Astrocyte (in vitro differentiated cells and primary cell): Measurements from ENCODE around the gene CHCHD3. TPM values are rescaled to one million over a fixed set of nuclear protein-coding genes. Genes with fewer than 3 reads are reported as not detected.

Experiments
- DNase-seq: peaks from one replicate; pipeline ENCODE4 v3.0.0-alpha.2; 2010; ENCODE audit warnings: low read depth
- FAIRE-seq: peaks from 2 replicates; lab custom pipeline; 2011; peaks lifted over from hg19 to GRCh38; lab: Jason Lieb, UNC
- H2AFZ ChIP-seq: 2 replicates; pipeline ENCODE4 v1.6.0; 2012; ENCODE audit warnings: low read depth, low read length, inconsistent platforms
- H3K27ac ChIP-seq: 2 replicates; pipeline ENCODE4 v1.5.1; 2011; ENCODE audit warnings: low read depth, low read length, inconsistent platforms
- H3K27me3 ChIP-seq: 2 replicates; pipeline ENCODE4 v1.6.0; 2011; ENCODE audit warnings: low read length, inconsistent platforms; ENCODE audit not compliant: insufficient read depth
- H3K36me3 ChIP-seq: 2 replicates; pipeline ENCODE4 v1.5.1; 2011; ENCODE audit warnings: low read length, inconsistent platforms; ENCODE audit not compliant: insufficient read depth
- H3K4me1 ChIP-seq: 2 replicates; pipeline ENCODE4 v1.5.1; 2011; ENCODE audit warnings: low read length, inconsistent platforms; ENCODE audit not compliant: insufficient read depth
- H3K4me2 ChIP-seq: 2 replicates; pipeline ENCODE4 v1.6.0; 2012; ENCODE audit warnings: low read length, inconsistent platforms
- H3K4me3 ChIP-seq: 2 replicates; pipeline ENCODE4 v1.5.1; 2011; ENCODE audit warnings: low read depth, mild to moderate bottlenecking, low read length, inconsistent platforms; ENCODE audit not compliant: insufficient read depth
- H3K79me2 ChIP-seq: 2 replicates; pipeline ENCODE4 v1.6.0; 2012; ENCODE audit warnings: mild to moderate bottlenecking, low read length, inconsistent platforms; ENCODE audit not compliant: insufficient read depth
- H3K9ac ChIP-seq: 2 replicates; pipeline ENCODE4 v1.6.0; 2012; ENCODE audit warnings: mild to moderate bottlenecking, low read length, inconsistent platforms
- H3K9me3 ChIP-seq: 2 replicates; pipeline ENCODE4 v1.5.1; 2012; ENCODE audit warnings: low read depth, mild to moderate bottlenecking, low read length, inconsistent platforms; ENCODE audit not compliant: insufficient read depth
- H4K20me1 ChIP-seq: 2 replicates; pipeline ENCODE4 v1.6.0; 2012; ENCODE audit warnings: low read length, inconsistent platforms; ENCODE audit not compliant: insufficient read depth
- H3K27ac Mint-ChIP-seq: one replicate; pipeline ENCODE4 v1.8.0; 2021; ENCODE audit warnings: mild to moderate bottlenecking, mixed read lengths; ENCODE audit not compliant: unreplicated experiment
- H3K27me3 Mint-ChIP-seq: one replicate; pipeline ENCODE4 v1.8.0; 2021; ENCODE audit warnings: low read depth, mixed read lengths; ENCODE audit not compliant: unreplicated experiment
- H3K36me3 Mint-ChIP-seq: one replicate; pipeline ENCODE4 v1.8.0; 2021; ENCODE audit warnings: low read depth, mixed read lengths; ENCODE audit not compliant: unreplicated experiment
- H3K4me1 Mint-ChIP-seq: one replicate; pipeline ENCODE4 v1.8.0; 2021; ENCODE audit warnings: low read depth, mixed read lengths; ENCODE audit not compliant: unreplicated experiment
- H3K4me3 Mint-ChIP-seq: one replicate; pipeline ENCODE4 v1.8.0; 2021; ENCODE audit warnings: mild to moderate bottlenecking, moderate library complexity, mixed read lengths; ENCODE audit not compliant: unreplicated experiment
- H3K9me3 Mint-ChIP-seq: one replicate; pipeline ENCODE4 v1.8.0; 2021; ENCODE audit warnings: mild to moderate bottlenecking, mixed read lengths; ENCODE audit not compliant: unreplicated experiment
- EZH2 ChIP-seq: IDR thresholded peaks from 2 replicates; pipeline ENCODE4 v1.6.1; 2012; ENCODE audit warnings: mild to moderate bottlenecking, low read length, inconsistent platforms; ENCODE audit not compliant: insufficient read depth
- total RNA-seq: library from RNA; stranded (reverse); gene quantifications from 2 replicates; pipeline ENCODE4 v1.2.1, GENCODE V29; 2021
- TF ChIP-seq, protein P1 (sequence below): IDR thresholded peaks from 2 replicates; pipeline ENCODE4 v1.5.1; 2011; ENCODE audit warnings: low read depth, mild to moderate bottlenecking, inconsistent platforms, low read length, moderate library complexity; ENCODE audit not compliant: insufficient read depth

Gene CHCHD3
- total RNA-seq, 1 donor from 2014 or later, result 63.1 TPM

DNA sequence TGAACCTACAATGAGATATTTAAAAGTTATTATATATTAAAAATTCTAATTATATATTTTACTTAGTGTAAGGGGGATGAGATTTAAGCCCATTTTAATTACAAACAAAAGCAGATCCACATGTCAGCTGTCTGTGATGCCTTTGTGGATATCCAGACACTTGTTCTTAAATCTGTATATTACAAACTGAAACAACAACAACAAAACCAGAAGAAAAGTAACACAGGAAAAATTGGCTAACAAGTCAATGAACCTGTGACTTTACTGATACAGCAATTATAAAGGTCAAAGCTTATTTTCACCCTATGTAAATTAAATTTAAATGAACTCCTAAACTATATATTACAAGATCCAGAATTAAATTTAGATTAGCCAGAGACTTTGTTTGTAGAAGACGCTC lies 222.7 kb downstream of the CHCHD3 start:
- Mint-ChIP-seq H3K4me1 (no peaks in the 10 kb centered on the region), H3K36me3 (peaks cover 11% of the 10 kb centered on the region), H3K9me3 (peaks cover 5% of the 10 kb centered on the region), H3K27ac (no peak overlapping the region), H3K4me3 (no peak overlapping the region), H3K27me3 (no peaks in the 10 kb centered on the region)
- no peaks in the 10 kb centered on the region for H3K27me3 ChIP-seq
- H3K4me2 ChIP-seq, result no peak overlapping the region
- no peak for FAIRE-seq
- no peak for TF ChIP-seq EZH2
- TF ChIP-seq, protein P1, sequence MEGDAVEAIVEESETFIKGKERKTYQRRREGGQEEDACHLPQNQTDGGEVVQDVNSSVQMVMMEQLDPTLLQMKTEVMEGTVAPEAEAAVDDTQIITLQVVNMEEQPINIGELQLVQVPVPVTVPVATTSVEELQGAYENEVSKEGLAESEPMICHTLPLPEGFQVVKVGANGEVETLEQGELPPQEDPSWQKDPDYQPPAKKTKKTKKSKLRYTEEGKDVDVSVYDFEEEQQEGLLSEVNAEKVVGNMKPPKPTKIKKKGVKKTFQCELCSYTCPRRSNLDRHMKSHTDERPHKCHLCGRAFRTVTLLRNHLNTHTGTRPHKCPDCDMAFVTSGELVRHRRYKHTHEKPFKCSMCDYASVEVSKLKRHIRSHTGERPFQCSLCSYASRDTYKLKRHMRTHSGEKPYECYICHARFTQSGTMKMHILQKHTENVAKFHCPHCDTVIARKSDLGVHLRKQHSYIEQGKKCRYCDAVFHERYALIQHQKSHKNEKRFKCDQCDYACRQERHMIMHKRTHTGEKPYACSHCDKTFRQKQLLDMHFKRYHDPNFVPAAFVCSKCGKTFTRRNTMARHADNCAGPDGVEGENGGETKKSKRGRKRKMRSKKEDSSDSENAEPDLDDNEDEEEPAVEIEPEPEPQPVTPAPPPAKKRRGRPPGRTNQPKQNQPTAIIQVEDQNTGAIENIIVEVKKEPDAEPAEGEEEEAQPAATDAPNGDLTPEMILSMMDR, result no peak
- H3K4me1 ChIP-seq, result no peaks in the 10 kb centered on the region
- H3K9ac ChIP-seq, result no peak overlapping the region
- no peaks in the 10 kb centered on the region for H3K79me2 ChIP-seq
- no peak for DNase-seq
- peaks cover 4% of the 10 kb centered on the region for H4K20me1 ChIP-seq
- no peak overlapping the region for H3K4me3 ChIP-seq
- H3K36me3 ChIP-seq, result no peaks in the 10 kb centered on the region
- H2AFZ ChIP-seq, result no peak overlapping the region
- H3K27ac ChIP-seq, result no peak overlapping the region
- no peaks in the 10 kb centered on the region for H3K9me3 ChIP-seq

DNA sequence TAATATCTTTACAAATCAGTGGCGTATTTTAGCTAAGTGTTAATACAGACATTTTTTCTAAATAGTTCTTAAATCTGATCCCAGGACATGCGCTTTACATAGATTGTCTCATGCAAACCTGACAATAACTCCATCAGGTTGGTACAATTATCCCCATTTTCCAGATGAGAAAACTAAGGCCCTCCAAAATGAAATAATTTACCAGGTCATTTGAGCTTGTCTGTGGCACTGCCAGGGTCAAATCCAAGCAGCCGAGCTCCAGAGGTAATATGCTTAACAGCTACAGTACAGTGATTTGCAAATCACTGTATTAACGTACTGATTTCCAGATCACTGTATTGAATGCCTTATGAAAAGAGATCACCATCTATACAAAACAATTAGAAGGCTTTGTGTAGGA lies 223.1 kb downstream of the CHCHD3 start:
- Histone ChIP-seq H3K9ac (no peak overlapping the region), H3K4me3 (no peak overlapping the region), H3K4me2 (no peak overlapping the region), H3K27me3 (no peaks in the 10 kb centered on the region), H3K79me2 (no peaks in the 10 kb centered on the region), H4K20me1 (peaks cover 4% of the 10 kb centered on the region), H2AFZ (no peak overlapping the region), H3K36me3 (no peaks in the 10 kb centered on the region), H3K9me3 (no peaks in the 10 kb centered on the region), H3K4me1 (no peaks in the 10 kb centered on the region), H3K27ac (no peak overlapping the region)
- Mint-ChIP-seq H3K36me3 (peaks cover 11% of the 10 kb centered on the region), H3K27me3 (no peaks in the 10 kb centered on the region), H3K4me3 (no peak overlapping the region), H3K4me1 (no peaks in the 10 kb centered on the region), H3K27ac (no peak overlapping the region), H3K9me3 (peaks cover 5% of the 10 kb centered on the region)
- FAIRE-seq (no peak), DNase-seq (no peak)
- TF ChIP-seq, protein P1, result no peak
- no peak for TF ChIP-seq EZH2

DNA sequence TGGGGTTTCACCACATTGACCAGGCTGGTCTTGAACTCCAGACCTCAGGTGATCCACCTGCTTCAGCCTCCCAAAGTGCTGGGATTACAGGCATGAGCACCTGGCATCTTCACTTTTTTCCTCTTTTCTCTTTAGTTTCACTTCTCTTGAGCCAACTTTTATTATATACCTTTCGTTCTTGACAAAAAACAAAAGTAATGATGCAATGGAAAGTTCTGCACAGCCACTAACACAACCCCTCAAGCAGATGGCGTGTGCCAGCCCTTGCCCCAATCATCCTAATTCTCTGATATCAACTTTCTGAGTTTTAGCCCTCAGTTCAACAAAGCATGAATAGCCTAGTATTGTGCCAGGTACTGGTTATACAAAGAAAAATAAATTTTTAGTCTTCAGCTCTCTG lies 223.6 kb downstream of the CHCHD3 start:
- no peaks in the 10 kb centered on the region for H3K4me1 ChIP-seq
- DNase-seq (no peak), FAIRE-seq (no peak)
- no peak overlapping the region for H3K4me2 ChIP-seq
- no peaks in the 10 kb centered on the region for H3K27me3 Mint-ChIP-seq
- H3K27ac Mint-ChIP-seq, result no peak overlapping the region
- no peaks in the 10 kb centered on the region for H3K27me3 ChIP-seq
- no peak overlapping the region for H3K4me3 Mint-ChIP-seq
- peaks cover 5% of the 10 kb centered on the region for H3K9me3 Mint-ChIP-seq
- H4K20me1 ChIP-seq, result peaks cover 4% of the 10 kb centered on the region
- H2AFZ ChIP-seq, result no peak overlapping the region
- no peak overlapping the region for H3K9ac ChIP-seq
- TF ChIP-seq, protein P1, result no peak
- TF ChIP-seq EZH2, result no peak
- no peaks in the 10 kb centered on the region for H3K36me3 ChIP-seq
- H3K79me2 ChIP-seq, result no peaks in the 10 kb centered on the region
- no peaks in the 10 kb centered on the region for H3K4me1 Mint-ChIP-seq
- no peaks in the 10 kb centered on the region for H3K9me3 ChIP-seq
- peaks cover 6% of the 10 kb centered on the region for H3K36me3 Mint-ChIP-seq
- H3K4me3 ChIP-seq, result no peak overlapping the region
- no peak overlapping the region for H3K27ac ChIP-seq
